ENCODE results near the gene NPR1.
"Not testable (repeated sequence)": the region's sequence is repeated elsewhere in the genome, so short reads cannot be mapped to it uniquely, and the experiment has no call there.

The NPR1 gene

GRCh38 chr1:153651771-153652170 lies 26.7 kb upstream of the NPR1 start:
- Histone ChIP-seq H3K9me3 (ENCODE audit: control insufficient read depth, low read length) (no peaks in the 10 kb centered on the region), H3K4me3 (ENCODE audit: low read length) (no peak overlapping the region), H3K9ac (ENCODE audit: low read length) (no peak overlapping the region), H3K27me3 (replicated peaks; ENCODE audit: control insufficient read depth, insufficient read depth, low read length) (no peaks in the 10 kb centered on the region), H3K36me3 (ENCODE audit: control insufficient read depth, insufficient read depth, low read length, severe bottlenecking) (no peaks in the 10 kb centered on the region), H3K4me1 (ENCODE audit: control insufficient read depth, insufficient read depth, low read length) (peaks cover 26% of the 10 kb centered on the region)
- no peak for DNase-seq (ENCODE audit: low read depth)

GRCh38 chr1:153652805-153653500 lies 25.5 kb upstream of the NPR1 start:
- peak; percentile 48 for DNase-seq (ENCODE audit: low read depth)

GRCh38 chr1:153655333-153655732 lies 23.2 kb upstream of the NPR1 start:
- no peaks in the 10 kb centered on the region for H3K36me3 ChIP-seq (ENCODE audit: control insufficient read depth, insufficient read depth, low read length, severe bottlenecking)
- H3K4me1 ChIP-seq (ENCODE audit: control insufficient read depth, insufficient read depth, low read length), result peaks cover 25% of the 10 kb centered on the region
- H3K9me3 ChIP-seq (ENCODE audit: control insufficient read depth, low read length), result no peaks in the 10 kb centered on the region
- no peak overlapping the region for H3K4me3 ChIP-seq (ENCODE audit: low read length)
- no peaks in the 10 kb centered on the region for H3K27me3 ChIP-seq (replicated peaks; ENCODE audit: control insufficient read depth, insufficient read depth, low read length)
- no peak overlapping the region for H3K9ac ChIP-seq (ENCODE audit: low read length)
- no peak for DNase-seq (ENCODE audit: low read depth)

More at GRCh38 chr1:153652805-153653500, 25.5 kb upstream of the NPR1 start:
- Histone ChIP-seq H3K27me3 (replicated peaks; ENCODE audit: control insufficient read depth, insufficient read depth, low read length) (no peaks in the 10 kb centered on the region), H3K4me3 (ENCODE audit: low read length) (no peak overlapping the region), H3K4me1 (ENCODE audit: control insufficient read depth, insufficient read depth, low read length) (peaks cover 17% of the 10 kb centered on the region), H3K9ac (ENCODE audit: low read length) (peak overlapping the region; percentile 14), H3K9me3 (ENCODE audit: control insufficient read depth, low read length) (no peaks in the 10 kb centered on the region), H3K36me3 (ENCODE audit: control insufficient read depth, insufficient read depth, low read length, severe bottlenecking) (no peaks in the 10 kb centered on the region)

GRCh38 chr1:153658400-153659174 lies 19.9 kb upstream of the NPR1 start, which contains the start of gene SNAPIN:
Gene SNAPIN (plus strand): TSS chr1:153658703. CDS start chr1:153658744, 41 bp downstream.
- Histone ChIP-seq H3K9me3 (ENCODE audit: control insufficient read depth, low read length) (no peaks in the 10 kb centered on the region), H3K27me3 (replicated peaks; ENCODE audit: control insufficient read depth, insufficient read depth, low read length) (no peaks in the 10 kb centered on the region), H3K36me3 (ENCODE audit: control insufficient read depth, insufficient read depth, low read length, severe bottlenecking) (peaks cover 30% of the 10 kb centered on the region), H3K9ac (ENCODE audit: low read length) (peak within 1 kb of the TSS; percentile 95), H3K4me1 (ENCODE audit: control insufficient read depth, insufficient read depth, low read length) (peaks cover 36% of the 10 kb centered on the region), H3K4me3 (ENCODE audit: low read length) (peak within 1 kb of the TSS; percentile 99)
- DNase-seq (ENCODE audit: low read depth), result peak; percentile 95

- Histone ChIP-seq H3K9me3 (ENCODE audit: control insufficient read depth, low read length) (no peaks in the 10 kb centered on the region), H3K4me1 (ENCODE audit: control insufficient read depth, insufficient read depth, low read length) (peaks cover 40% of the 10 kb centered on the region), H3K9ac (ENCODE audit: low read length) (peak overlapping the region; percentile 95), H3K27me3 (replicated peaks; ENCODE audit: control insufficient read depth, insufficient read depth, low read length) (no peaks in the 10 kb centered on the region), H3K4me3 (ENCODE audit: low read length) (peak overlapping the region; percentile 99), H3K36me3 (ENCODE audit: control insufficient read depth, insufficient read depth, low read length, severe bottlenecking) (peaks cover 36% of the 10 kb centered on the region)
- DNase-seq (ENCODE audit: low read depth), result no peak
Measured at GRCh38 chr1:153659175-153659534, 19.3 kb upstream of the NPR1 start.

- no peak for DNase-seq (ENCODE audit: low read depth)
- Histone ChIP-seq H3K36me3 (ENCODE audit: control insufficient read depth, insufficient read depth, low read length, severe bottlenecking) (peaks cover 41% of the 10 kb centered on the region), H3K9me3 (ENCODE audit: control insufficient read depth, low read length) (no peaks in the 10 kb centered on the region), H3K27me3 (replicated peaks; ENCODE audit: control insufficient read depth, insufficient read depth, low read length) (no peaks in the 10 kb centered on the region), H3K4me3 (ENCODE audit: low read length) (peak overlapping the region; percentile 99), H3K9ac (ENCODE audit: low read length) (peak overlapping the region; percentile 95), H3K4me1 (ENCODE audit: control insufficient read depth, insufficient read depth, low read length) (peaks cover 40% of the 10 kb centered on the region)
Measured at GRCh38 chr1:153659656-153660055, 18.8 kb upstream of the NPR1 start.

GRCh38 chr1:153661111-153661708 lies 17.3 kb upstream of the NPR1 start:
- DNase-seq (ENCODE audit: low read depth), result no peak
- no peaks in the 10 kb centered on the region for H3K27me3 ChIP-seq (replicated peaks; ENCODE audit: control insufficient read depth, insufficient read depth, low read length)
- H3K9me3 ChIP-seq (ENCODE audit: control insufficient read depth, low read length), result no peaks in the 10 kb centered on the region
- peaks cover 40% of the 10 kb centered on the region for H3K4me1 ChIP-seq (ENCODE audit: control insufficient read depth, insufficient read depth, low read length)
- peak overlapping the region; percentile 41 for H3K9ac ChIP-seq (ENCODE audit: low read length)
- peaks cover 57% of the 10 kb centered on the region for H3K36me3 ChIP-seq (ENCODE audit: control insufficient read depth, insufficient read depth, low read length, severe bottlenecking)
- H3K4me3 ChIP-seq (ENCODE audit: low read length), result no peak overlapping the region

GRCh38 chr1:153662269-153662668 lies 16.2 kb upstream of the NPR1 start:
- no peaks in the 10 kb centered on the region for H3K27me3 ChIP-seq (replicated peaks; ENCODE audit: control insufficient read depth, insufficient read depth, low read length)
- H3K4me1 ChIP-seq (ENCODE audit: control insufficient read depth, insufficient read depth, low read length), result peaks cover 40% of the 10 kb centered on the region
- H3K36me3 ChIP-seq (ENCODE audit: control insufficient read depth, insufficient read depth, low read length, severe bottlenecking), result peaks cover 67% of the 10 kb centered on the region
- H3K4me3 ChIP-seq (ENCODE audit: low read length), result no peak overlapping the region
- no peaks in the 10 kb centered on the region for H3K9me3 ChIP-seq (ENCODE audit: control insufficient read depth, low read length)
- DNase-seq (ENCODE audit: low read depth), result no peak
- H3K9ac ChIP-seq (ENCODE audit: low read length), result no peak overlapping the region

GRCh38 chr1:153663211-153663610 lies 15.3 kb upstream of the NPR1 start:
- Histone ChIP-seq H3K27me3 (replicated peaks; ENCODE audit: control insufficient read depth, insufficient read depth, low read length) (no peaks in the 10 kb centered on the region), H3K4me3 (ENCODE audit: low read length) (no peak overlapping the region), H3K9ac (ENCODE audit: low read length) (peak overlapping the region; percentile 29), H3K4me1 (ENCODE audit: control insufficient read depth, insufficient read depth, low read length) (peaks cover 39% of the 10 kb centered on the region), H3K36me3 (ENCODE audit: control insufficient read depth, insufficient read depth, low read length, severe bottlenecking) (peaks cover 77% of the 10 kb centered on the region), H3K9me3 (ENCODE audit: control insufficient read depth, low read length) (no peaks in the 10 kb centered on the region)
- peak; percentile 24 for DNase-seq (ENCODE audit: low read depth)

GRCh38 chr1:153667439-153667838 lies 11.0 kb upstream of the NPR1 start:
- H3K36me3 ChIP-seq (ENCODE audit: control insufficient read depth, insufficient read depth, low read length, severe bottlenecking), result peaks cover 67% of the 10 kb centered on the region
- no peak overlapping the region for H3K9ac ChIP-seq (ENCODE audit: low read length)
- no peak for DNase-seq (ENCODE audit: low read depth)
- H3K4me3 ChIP-seq (ENCODE audit: low read length), result no peak overlapping the region
- H3K4me1 ChIP-seq (ENCODE audit: control insufficient read depth, insufficient read depth, low read length), result peaks cover 34% of the 10 kb centered on the region
- H3K9me3 ChIP-seq (ENCODE audit: control insufficient read depth, low read length), result no peaks in the 10 kb centered on the region
- no peaks in the 10 kb centered on the region for H3K27me3 ChIP-seq (replicated peaks; ENCODE audit: control insufficient read depth, insufficient read depth, low read length)

- not testable (repeated sequence) for H3K9ac ChIP-seq (ENCODE audit: low read length); H3K4me3 ChIP-seq (ENCODE audit: low read length); DNase-seq (ENCODE audit: low read depth); H3K27me3 ChIP-seq (replicated peaks; ENCODE audit: control insufficient read depth, insufficient read depth, low read length); H3K9me3 ChIP-seq (ENCODE audit: control insufficient read depth, low read length)
- peaks cover 55% of the 10 kb centered on the region for H3K36me3 ChIP-seq (ENCODE audit: control insufficient read depth, insufficient read depth, low read length, severe bottlenecking)
- peaks cover 23% of the 10 kb centered on the region for H3K4me1 ChIP-seq (ENCODE audit: control insufficient read depth, insufficient read depth, low read length)
Measured at GRCh38 chr1:153668672-153669071, 9.8 kb upstream of the NPR1 start.
